Endometrial microvascular endothelial cells (primary cell): ENCODE results near the gene LIPT2. TPM values are rescaled to one million over a fixed set of nuclear protein-coding genes. Genes with fewer than 3 reads are reported as not detected.

Experiments
- in situ Hi-C: cut with HindIII; loops from 2 replicates; pipeline ENCODE4 v1.10.0; 2017; ENCODE audit warnings: low sequenced_read_pairs, low pct_unique_long_range_greater_than_20kb; ENCODE audit errors: inconsistent ontology term
- total RNA-seq: library from RNA; depleted of rRNA; stranded (reverse); fragments of >200 nt; gene quantifications from one replicate; pipeline ENCODE4 v1.2.3, GENCODE V29; 2015; ENCODE audit errors: inconsistent ontology term

LIPT2 gene
- total RNA-seq, 1 donor from 2014 or later = 2.2 TPM

DNA sequence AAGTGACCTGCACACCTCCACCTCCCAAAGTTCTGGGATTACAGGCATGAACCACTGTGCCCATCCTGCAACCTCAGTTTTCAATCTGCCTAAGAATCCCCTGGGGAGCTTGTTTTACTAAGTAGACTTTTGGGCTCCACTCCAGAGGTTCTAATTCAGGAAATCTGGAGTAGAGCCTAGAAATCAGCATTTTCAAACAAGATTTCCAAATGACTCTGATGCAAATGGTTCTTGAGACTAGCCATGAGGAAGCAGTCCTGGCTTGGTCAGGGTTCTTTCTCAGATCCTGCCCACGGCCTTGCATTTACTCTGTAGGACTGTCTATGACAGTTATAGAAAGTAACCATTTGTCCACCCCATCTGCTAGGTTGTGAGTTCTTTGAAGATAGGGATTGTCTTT is 24.6 kb downstream of the LIPT2 start:
- in situ Hi-C loops = no loop called here

DNA sequence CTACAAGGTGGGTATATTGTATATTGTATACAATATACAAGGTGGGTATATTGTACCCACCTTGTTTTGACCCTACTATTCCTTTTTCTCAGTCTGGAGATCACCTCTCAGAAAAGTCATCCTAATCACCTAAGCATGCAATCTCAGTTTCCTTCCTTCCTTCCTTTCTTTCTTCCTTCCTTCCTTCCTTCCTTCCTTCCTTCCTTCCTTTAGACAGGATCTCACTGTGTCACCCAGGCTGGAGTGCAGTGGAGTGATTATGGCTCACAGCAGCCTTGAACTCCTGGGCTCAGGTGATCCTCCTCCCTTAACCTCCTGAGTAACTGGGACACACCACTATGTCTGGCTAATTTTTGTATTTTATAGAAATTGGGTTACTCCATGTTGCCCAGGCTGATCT is 25.0 kb downstream of the LIPT2 start:
- in situ Hi-C loops = no loop called here

- in situ Hi-C loops = no loop called here
Measured at GRCh38 chr11:74468058-74468457, 25.5 kb downstream of the LIPT2 start.

DNA sequence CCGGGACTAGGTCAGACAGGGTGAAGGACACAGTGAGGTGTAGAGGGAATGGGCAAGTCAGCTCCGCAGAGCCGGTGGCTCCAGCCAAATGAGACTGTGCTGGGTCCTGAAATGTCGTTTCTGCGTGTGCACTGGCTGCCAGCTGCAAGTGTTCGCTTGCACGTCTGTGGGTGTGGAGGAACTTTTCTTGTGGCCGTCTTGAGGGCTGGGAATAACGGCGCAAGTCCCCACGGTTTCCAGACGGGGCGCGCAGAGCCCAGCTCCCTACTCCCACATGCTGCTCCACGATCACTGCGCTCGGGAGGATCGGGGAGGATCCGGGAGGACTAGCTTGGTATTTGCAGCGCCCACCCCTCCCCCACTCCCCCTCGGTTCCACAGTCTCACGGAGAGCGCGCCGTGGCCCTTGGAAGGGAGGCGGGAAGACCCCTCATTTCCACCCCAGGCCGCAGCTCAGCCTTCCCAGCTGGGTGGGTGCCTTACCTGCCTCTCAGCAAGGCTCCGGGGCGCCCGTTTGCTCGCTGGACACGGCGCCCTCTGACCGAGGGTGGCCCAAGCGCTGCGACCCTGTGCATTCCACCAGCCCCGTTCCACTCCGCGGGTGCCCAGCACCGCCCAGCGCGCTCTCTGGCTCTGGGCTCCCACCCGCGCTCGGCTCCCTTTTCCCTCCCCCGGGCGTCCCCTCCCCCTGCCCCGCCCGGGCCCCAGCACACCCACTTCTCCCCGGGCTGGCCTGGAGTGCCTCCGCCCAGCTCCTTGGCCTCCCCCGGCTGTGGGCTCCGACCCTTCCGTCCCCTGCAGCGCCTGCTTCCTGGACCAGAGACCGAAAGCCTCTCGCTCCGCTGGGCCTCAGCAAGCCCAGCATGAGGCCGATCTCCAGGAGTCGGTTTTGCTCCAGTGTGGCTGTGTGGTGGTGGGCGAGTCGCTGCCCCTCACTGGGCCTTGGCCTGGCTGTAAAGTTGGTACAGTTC is 26.3 kb downstream of the LIPT2 start, which contains the start of gene KCNE3:
Gene KCNE3 (minus strand): TSS at position 634 of the 970 bp plus-strand sequence. CDS start 9,986 bp downstream, outside the sequence.
- in situ Hi-C loops = no loop called here

DNA sequence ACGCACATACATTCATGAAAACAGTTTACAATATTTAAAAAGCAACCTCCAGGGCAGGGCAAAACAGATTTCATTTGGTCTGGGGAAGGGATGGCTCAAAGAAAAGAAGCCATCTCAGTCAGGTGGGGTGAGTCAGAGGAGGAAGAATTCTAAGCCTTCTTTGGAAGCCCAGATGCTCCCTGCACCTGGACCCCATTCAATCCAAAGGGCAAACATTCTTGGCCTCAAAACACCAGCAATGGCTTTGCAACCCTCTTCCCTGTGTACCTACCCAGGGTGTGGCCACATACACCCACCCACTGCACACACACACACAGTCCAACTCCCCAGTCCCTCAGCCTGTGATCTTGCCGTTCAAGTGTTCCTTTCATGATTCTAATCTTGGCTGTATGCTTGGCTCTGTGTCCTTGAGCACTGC is 28.2 kb downstream of the LIPT2 start:
- in situ Hi-C loops = no loop called here

- in situ Hi-C loops = no loop called here
Measured at GRCh38 chr11:74464746-74465145, 28.8 kb downstream of the LIPT2 start.

GRCh38 chr11:74463216-74463615 is 30.3 kb downstream of the LIPT2 start:
- in situ Hi-C loops = no loop called here

GRCh38 chr11:74462631-74463030 is 30.9 kb downstream of the LIPT2 start:
- in situ Hi-C loops = no loop called here

DNA sequence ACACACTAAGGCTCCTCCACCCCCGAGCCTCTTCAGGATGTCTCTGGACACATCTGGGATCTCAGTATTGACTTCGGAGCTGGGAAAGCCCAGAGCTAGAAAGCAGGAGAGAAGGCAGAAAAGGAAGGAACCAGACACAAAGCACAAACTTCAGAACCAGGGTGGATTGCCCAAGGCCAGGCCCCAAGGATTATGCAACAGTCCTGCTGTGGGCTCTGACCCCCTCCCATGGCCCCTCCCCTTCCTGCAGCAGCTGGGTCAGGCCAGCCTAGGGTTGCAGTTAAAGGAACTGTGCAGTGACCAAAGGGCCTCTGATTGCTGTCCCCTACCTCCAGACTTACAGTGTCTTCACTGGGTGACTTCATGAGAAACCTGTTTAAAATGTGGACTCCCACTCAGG is 31.5 kb downstream of the LIPT2 start:
- in situ Hi-C loops = no loop called here

DNA sequence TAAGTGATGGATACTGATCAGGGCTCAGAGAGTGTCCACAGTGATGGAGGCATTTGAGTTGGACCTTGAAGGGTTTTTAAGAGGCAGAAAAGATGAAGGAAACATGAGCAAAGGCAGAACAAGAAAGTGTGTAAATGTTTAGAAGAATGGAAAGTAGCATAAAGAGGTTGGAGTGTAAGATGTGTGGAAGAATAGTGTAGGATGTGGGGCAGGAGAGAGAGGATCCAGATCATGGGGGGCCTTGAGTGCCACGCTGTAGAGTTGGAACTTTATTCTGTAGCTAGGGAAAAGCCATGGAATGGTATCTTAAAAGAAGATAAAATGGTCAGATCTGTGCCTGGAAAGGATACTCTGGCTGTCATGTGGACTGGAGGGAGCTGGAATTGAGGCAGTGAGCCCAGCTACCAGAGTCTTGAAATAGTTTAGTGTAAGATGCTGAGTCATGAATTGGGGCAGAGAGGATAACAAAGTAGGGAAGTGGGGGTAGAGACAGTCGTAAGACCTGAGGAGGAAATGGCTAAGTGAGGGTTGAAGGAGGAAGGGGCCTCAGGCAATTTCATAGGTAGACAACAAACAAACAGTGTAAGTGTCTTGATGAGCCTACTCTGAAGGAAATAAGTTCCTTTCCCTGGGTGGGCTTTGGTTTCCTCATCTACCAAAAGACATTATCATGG is 32.9 kb downstream of the LIPT2 start:
- in situ Hi-C loops = no loop called here

- in situ Hi-C loops = no loop called here
Measured at GRCh38 chr11:74460065-74460464, 33.5 kb downstream of the LIPT2 start.

- in situ Hi-C loops = no loop called here
Measured at GRCh38 chr11:74459584-74459983, 33.9 kb downstream of the LIPT2 start.

DNA sequence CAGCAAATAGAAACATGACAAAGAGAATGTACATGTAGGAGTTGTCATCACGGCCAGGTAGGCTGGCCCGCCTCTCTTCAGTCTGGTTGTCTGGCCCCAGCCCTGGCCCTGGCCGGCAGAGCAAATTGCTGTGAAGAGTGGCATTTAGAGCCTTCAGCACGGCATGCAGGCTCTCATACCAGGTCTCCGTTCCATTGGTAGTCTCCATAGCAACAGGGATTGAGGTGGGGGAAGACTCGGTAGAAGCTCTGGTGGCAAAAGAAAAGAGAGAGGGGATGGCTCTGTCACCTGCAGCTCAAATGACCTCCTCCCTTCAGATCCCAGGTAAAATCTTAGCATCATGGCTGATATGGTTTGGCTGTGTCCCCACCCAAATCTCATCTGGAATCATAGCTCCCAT is 36.2 kb downstream of the LIPT2 start:
- in situ Hi-C loops = no loop called here

DNA sequence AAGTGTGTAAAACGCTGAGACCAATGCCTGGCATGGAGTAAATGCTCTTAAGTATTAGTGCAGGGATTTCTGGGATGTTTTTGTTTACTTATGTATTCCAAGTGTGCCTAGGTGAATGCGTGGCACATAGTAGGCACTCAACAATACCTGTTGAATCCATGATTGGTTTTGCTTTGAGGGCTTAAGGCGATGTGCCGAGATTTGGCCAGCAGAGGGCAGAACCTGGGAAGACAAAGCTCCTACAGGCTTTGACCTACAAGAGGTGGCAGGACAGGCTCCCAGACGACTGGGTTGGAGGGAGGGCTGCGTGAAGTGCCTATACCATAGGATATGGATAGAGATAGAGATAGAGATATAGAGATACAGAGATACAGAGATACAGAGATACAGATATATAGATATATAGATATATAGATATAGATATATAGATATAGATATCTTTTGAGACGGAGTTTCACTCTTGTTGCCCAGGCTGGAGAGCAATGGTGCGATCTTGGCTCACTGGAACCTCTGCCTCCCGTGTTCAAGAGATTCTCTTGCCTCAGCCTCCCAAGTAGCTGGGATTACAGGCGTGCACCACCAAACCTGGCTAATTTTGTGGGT is 40.0 kb downstream of the LIPT2 start:
- in situ Hi-C loops = no loop called here

GRCh38 chr11:74452366-74452765 is 41.2 kb downstream of the LIPT2 start:
- in situ Hi-C loops = no loop called here

- in situ Hi-C loops = no loop called here
Measured at GRCh38 chr11:74450318-74450717, 43.2 kb downstream of the LIPT2 start.

- in situ Hi-C loops = no loop called here
Measured at GRCh38 chr11:74449369-74449931, 44.1 kb downstream of the LIPT2 start.

DNA sequence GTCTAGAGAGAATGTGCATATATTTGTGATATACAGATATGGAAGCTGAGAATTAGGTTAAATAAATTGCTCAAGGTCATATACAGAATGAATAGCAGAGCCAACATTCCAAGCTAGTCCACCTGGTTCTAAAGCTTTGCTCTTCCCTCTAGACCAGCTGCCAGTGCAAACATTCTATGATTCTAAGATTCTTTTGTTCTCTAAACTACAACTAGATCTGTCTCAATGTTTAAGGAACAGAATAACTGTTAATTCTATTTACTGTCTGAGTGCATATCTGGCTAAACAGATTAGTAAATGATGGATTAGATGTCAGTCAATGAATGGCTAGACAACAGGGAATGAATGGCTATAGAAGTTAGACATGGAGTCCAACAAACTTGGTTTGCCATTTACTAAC is 45.8 kb downstream of the LIPT2 start:
- in situ Hi-C loops = no loop called here

DNA sequence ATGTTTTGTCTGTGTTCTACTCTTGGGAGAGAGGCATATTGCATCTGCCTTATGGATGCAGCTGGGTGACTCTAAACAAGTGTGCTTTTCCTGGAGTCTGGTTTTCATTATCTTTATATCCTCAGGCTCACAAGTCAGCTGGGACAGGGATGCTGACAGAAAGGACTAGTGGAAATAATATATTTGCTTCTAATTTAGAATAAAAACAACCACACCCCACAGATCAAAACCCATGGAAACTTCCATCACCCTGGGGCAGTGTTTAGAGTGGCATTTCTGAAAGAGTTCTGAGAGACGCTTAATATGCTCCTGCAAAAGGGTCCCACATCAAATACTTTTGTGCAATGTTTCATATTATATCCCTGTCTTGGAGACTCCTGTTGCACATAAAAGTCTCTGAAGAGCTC is 47.0 kb downstream of the LIPT2 start:
- in situ Hi-C loops = no loop called here
